Measurements from ENCODE around the gene ZNF689.
A peak's percentile ranks its signal among the peaks of the same experiment; 100 is the strongest.

The ZNF689 gene

GRCh38 chr16:30571445-30572322 is 38.5 kb downstream of the ZNF689 start, which contains the start of gene ZNF688 (continued):
- TF ChIP-seq ZNF677 (tag by site-specific recombination; IDR thresholded peaks at IDR 0.05) (peak; percentile 27), ZNF626 (tag by site-specific recombination; IDR thresholded peaks at IDR 0.05) (no peak), PRDM2 (tag by site-specific recombination; IDR thresholded peaks at IDR 0.05; ENCODE audit: borderline replicate concordance) (no peak), ZNF148 (tag by site-specific recombination; IDR thresholded peaks at IDR 0.05; ENCODE audit: borderline replicate concordance) (no peak), ZBTB26 (tag by site-specific recombination; optimal IDR thresholded peaks at IDR 0.05) (peak; percentile 69), ZNF114 (tag by site-specific recombination; IDR thresholded peaks at IDR 0.05) (no peak), ZNF341 (tag by site-specific recombination; IDR thresholded peaks at IDR 0.05; ENCODE audit: low read depth) (peak; percentile 95), ZSCAN5A (tag by site-specific recombination; IDR thresholded peaks at IDR 0.05) (0 out of 2 replicates have a peak, but pooled peaks have one; percentile 43), ZNF350 (tag by site-specific recombination; IDR thresholded peaks at IDR 0.05) (no peak), ZNF404 (tag by site-specific recombination; IDR thresholded peaks at IDR 0.05) (no peak), ZNF785 (tag by site-specific recombination; IDR thresholded peaks at IDR 0.05) (no peak), ZNF571 (tag by site-specific recombination; IDR thresholded peaks at IDR 0.05) (no peak), ZNF639 (tag by site-specific recombination; IDR thresholded peaks at IDR 0.05) (peak; percentile 65), ZNF223 (tag by site-specific recombination; IDR thresholded peaks at IDR 0.05) (no peak), ZNF280C (tag by site-specific recombination; IDR thresholded peaks at IDR 0.05) (no peak), MZF1 (tag by site-specific recombination; IDR thresholded peaks at IDR 0.05; ENCODE audit: borderline replicate concordance) (no peak), YY2 (tag by site-specific recombination; IDR thresholded peaks at IDR 0.05) (peak; percentile 97), ZNF521 (tag by site-specific recombination; IDR thresholded peaks at IDR 0.05) (no peak), ZNF362 (tag by site-specific recombination; IDR thresholded peaks at IDR 0.05) (peak; percentile 75; the same call in 1 of the 2 replicates), ZNF2 (tag by site-specific recombination; IDR thresholded peaks at IDR 0.05) (no peak), ELK4 (IDR thresholded peaks at IDR 0.05; ENCODE audit: borderline replicate concordance, low read depth, low read length) (no peak)

All from HEK293 (cell line).